ENCODE data around the gene EVA1A. TPM values are rescaled to one million over a fixed set of nuclear protein-coding genes. Genes with fewer than 3 reads are reported as not detected.

The EVA1A gene
- total and polyA plus RNA-seq, 7 donors: 0.51 to 2.5 (median 0.83) TPM

- no peaks in the 10 kb centered on the region for H3K9me3 ChIP-seq
- intact Hi-C loops (cut with DNase I): loop anchor here (10.0 kb wide), 2 partner anchors 140 to 540 kb away; no protein-coding TSS in a partner anchor
- H3K36me3 ChIP-seq (ENCODE audit: insufficient read depth in 1 of 2, low read depth in 1 of 2): no peaks in the 10 kb centered on the region
- no peak for DNase-seq
- ATAC-seq: no peak
- 69 to 75% (median 73%) methylated on average over 4 of the region's 4 CpGs for WGBS, 3 donors
- TF ChIP-seq CTCF (IDR thresholded peaks at IDR 0.05): no peak
- H3K4me1 ChIP-seq: no peaks in the 10 kb centered on the region
- H3K27ac ChIP-seq: no peak overlapping the region
- peaks cover 0 to 19% (median 1%) of the 10 kb centered on the region in 3 donors for H3K27me3 ChIP-seq (ENCODE audit: insufficient read depth in 3 of 3, low read length in 2 of 3)
- H3K4me3 ChIP-seq: no peak overlapping the region
Observed at GRCh38 chr2:75604484-75604883, 43.7 kb upstream of the EVA1A start.

GRCh38 chr2:75603477-75603876, 42.7 kb upstream of the EVA1A start:
- intact Hi-C loops (cut with DNase I): loop anchor here (10.0 kb wide), 2 partner anchors 139 to 539 kb away; no protein-coding TSS in a partner anchor
- peaks cover 0 to 14% (median 1%) of the 10 kb centered on the region in 3 donors for H3K27me3 ChIP-seq (ENCODE audit: insufficient read depth in 3 of 3, low read length in 2 of 3)
- no peak for TF ChIP-seq CTCF (IDR thresholded peaks at IDR 0.05)
- WGBS, 3 donors: 82 to 87% (median 83%) methylated on average over 1 of the region's 1 CpG
- no peaks in the 10 kb centered on the region for H3K9me3 ChIP-seq
- no peak overlapping the region for H3K27ac ChIP-seq
- ATAC-seq (no peak), DNase-seq (no peak)
- no peaks in the 10 kb centered on the region for H3K36me3 ChIP-seq (ENCODE audit: insufficient read depth in 1 of 2, low read depth in 1 of 2)
- H3K4me3 ChIP-seq: no peak overlapping the region
- no peaks in the 10 kb centered on the region for H3K4me1 ChIP-seq

GRCh38 chr2:75602724-75603342, 42.1 kb upstream of the EVA1A start:
- DNase-seq (no peak), ATAC-seq (no peak)
- Histone ChIP-seq H3K4me1 (no peaks in the 10 kb centered on the region), H3K36me3 (ENCODE audit: insufficient read depth in 1 of 2, low read depth in 1 of 2) (no peaks in the 10 kb centered on the region), H3K27ac (no peak overlapping the region), H3K27me3 (ENCODE audit: insufficient read depth in 3 of 3, low read length in 2 of 3) (peaks cover 0 to 7% (median 1%) of the 10 kb centered on the region in 3 donors), H3K9me3 (no peaks in the 10 kb centered on the region), H3K4me3 (no peak overlapping the region)
- WGBS, 3 donors: 68 to 75% (median 73%) methylated on average over 6 of the region's 6 CpGs
- no peak for TF ChIP-seq CTCF (IDR thresholded peaks at IDR 0.05)
- intact Hi-C loops (cut with DNase I): loop anchor here (10.0 kb wide), 2 partner anchors 138 to 538 kb away; no protein-coding TSS in a partner anchor

GRCh38 chr2:75600461-75601011, 39.8 kb upstream of the EVA1A start:
- Histone ChIP-seq H3K9me3 (no peaks in the 10 kb centered on the region), H3K4me3 (no peak overlapping the region), H3K4me1 (no peaks in the 10 kb centered on the region), H3K27ac (no peak overlapping the region), H3K27me3 (ENCODE audit: insufficient read depth in 3 of 3, low read length in 2 of 3) (peaks cover 0 to 1% (median 0%) of the 10 kb centered on the region in 3 donors), H3K36me3 (ENCODE audit: insufficient read depth in 1 of 2, low read depth in 1 of 2) (no peaks in the 10 kb centered on the region)
- DNase-seq: no peak
- no peak for ATAC-seq
- intact Hi-C loops (cut with DNase I): loop anchor here (10.0 kb wide), 2 partner anchors 136 to 536 kb away; no protein-coding TSS in a partner anchor
- no peak for TF ChIP-seq CTCF (IDR thresholded peaks at IDR 0.05)
- 73 to 77% (median 76%) methylated on average over 4 of the region's 4 CpGs for WGBS, 3 donors

All from psoas muscle (tissue), 8 donors.